Naive thymus-derived CD4-positive, alpha-beta T cell (primary cell): ENCODE measurements around the gene SIRT7. TPM values are rescaled to one million over a fixed set of nuclear protein-coding genes. Genes with fewer than 3 reads are reported as not detected.

ENCODE experiments used
- ATAC-seq: fragments of 150-1000 bp; cut with Tn5 transposase; 2 replicates; pipeline ENCODE4 v1.10.0; 2021; ENCODE audit warnings: mild to moderate bottlenecking, moderate library complexity
- CTCF ChIA-PET: fragments of 350-600 bp; sonication (Branson Sonifier 250); formaldehyde crosslinking; loops from one replicate; lab custom pipeline; 2021; ENCODE audit warnings: antibody characterized with exemption; lab: Charles Lee
- POLR2A ChIA-PET: fragments of 350-600 bp; sonication (Branson Sonifier 250); formaldehyde crosslinking; loops from one replicate; lab custom pipeline; 2021; ENCODE audit warnings: antibody characterized with exemption, inconsistent platforms; lab: Charles Lee
- DNase-seq, 9 donors: peaks; one replicate each; pipeline versions ENCODE4 v3.0.0 to v3.0.0-alpha.2; 2020 to 2022; ENCODE audit warnings: mixed read lengths in 1 of 9
- H3K27ac ChIP-seq: one replicate; pipeline ENCODE4 v1.7.0; 2013; ENCODE audit warnings: mild to moderate bottlenecking, low read depth, low read length, moderate library complexity
- H3K27me3 ChIP-seq, 2 donors: one replicate each; pipeline ENCODE4 v1.7.0; 2013; ENCODE audit warnings: low read length in 2 of 2, mild to moderate bottlenecking in 2 of 2, moderate library complexity in 2 of 2; ENCODE audit not compliant: control insufficient read depth in 2 of 2, insufficient read depth in 2 of 2
- H3K36me3 ChIP-seq, 3 experiments: 1 replicate in 2 of 3; 2 replicates in 1 of 3; pipeline ENCODE4 v1.7.0; 2013; ENCODE audit warnings: low read length in 3 of 3, mild to moderate bottlenecking in 3 of 3, moderate library complexity in 1 of 3; ENCODE audit not compliant: insufficient read depth in 3 of 3, control insufficient read depth in 2 of 3
- H3K4me1 ChIP-seq, 2 donors: one replicate each; pipeline ENCODE4 v1.7.0; 2013; ENCODE audit warnings: low read length in 2 of 2, mild to moderate bottlenecking in 2 of 2, moderate library complexity in 1 of 2; ENCODE audit not compliant: control insufficient read depth in 2 of 2, insufficient read depth in 2 of 2
- H3K4me3 ChIP-seq: 2 replicates; pipeline ENCODE4 v1.7.0; 2013; ENCODE audit warnings: mild to moderate bottlenecking, low read length
- H3K9me3 ChIP-seq, 3 experiments: 1 replicate in 2 of 3; 2 replicates in 1 of 3; pipeline ENCODE4 v1.7.0; 2013; ENCODE audit warnings: low read length in 3 of 3; ENCODE audit not compliant: control insufficient read depth in 2 of 3
- H3K27ac Mint-ChIP-seq, 9 donors: one replicate each; pipeline ENCODE4 v1.8.0; 2020 to 2022; ENCODE audit warnings: mixed read lengths in 9 of 9, mild to moderate bottlenecking in 8 of 9, moderate library complexity in 5 of 9, inconsistent platforms in 2 of 9
- H3K27me3 Mint-ChIP-seq, 5 donors: one replicate each; pipeline ENCODE4 v1.8.0; 2021 to 2022; ENCODE audit warnings: mixed read lengths in 5 of 5, mild to moderate bottlenecking in 1 of 5
- H3K36me3 Mint-ChIP-seq, 5 donors: one replicate each; pipeline ENCODE4 v1.8.0; 2020 to 2022; ENCODE audit warnings: mixed read lengths in 5 of 5, mild to moderate bottlenecking in 3 of 5, inconsistent platforms in 1 of 5
- H3K4me1 Mint-ChIP-seq, 7 donors: one replicate each; pipeline ENCODE4 v1.8.0; 2020 to 2022; ENCODE audit warnings: mixed read lengths in 7 of 7, mild to moderate bottlenecking in 3 of 7, inconsistent platforms in 1 of 7
- H3K4me3 Mint-ChIP-seq, 10 donors: one replicate each; pipeline ENCODE4 v1.8.0; 2020 to 2022; ENCODE audit warnings: mild to moderate bottlenecking in 10 of 10, mixed read lengths in 10 of 10, moderate library complexity in 6 of 10, inconsistent platforms in 2 of 10
- H3K9me3 Mint-ChIP-seq, 11 donors: one replicate each; pipeline ENCODE4 v1.8.0; 2020 to 2022; ENCODE audit warnings: mixed read lengths in 11 of 11, mild to moderate bottlenecking in 4 of 11, inconsistent platforms in 1 of 11, moderate library complexity in 1 of 11
- intact Hi-C, 2 donors: fragments of 100-400 bp; cut with micrococcal nuclease; formaldehyde crosslinking; loops; one replicate each; pipeline ENCODE4 v1.15.1; 2023
- polyA plus RNA-seq, 2 donors: library from polyadenylated mRNA; unstranded; fragments of 300-500 nt; fragmentation: Illumina TruSeq; gene quantifications; one replicate each; pipeline ENCODE4 v1.2.3, GENCODE V29; 2021
- total RNA-seq, 6 experiments: library from RNA in 5 of 6; stranded (reverse) in 5 of 6; gene quantifications; 1 replicate in 5 of 6; 2 replicates in 1 of 6; pipeline ENCODE4 v1.2.3 and lab custom pipeline; 2021 to 2026

Gene SIRT7
- total and polyA plus RNA-seq, 7 experiments from 2014 or later: 21.6 to 81.4 (median 56.8) TPM

DNA sequence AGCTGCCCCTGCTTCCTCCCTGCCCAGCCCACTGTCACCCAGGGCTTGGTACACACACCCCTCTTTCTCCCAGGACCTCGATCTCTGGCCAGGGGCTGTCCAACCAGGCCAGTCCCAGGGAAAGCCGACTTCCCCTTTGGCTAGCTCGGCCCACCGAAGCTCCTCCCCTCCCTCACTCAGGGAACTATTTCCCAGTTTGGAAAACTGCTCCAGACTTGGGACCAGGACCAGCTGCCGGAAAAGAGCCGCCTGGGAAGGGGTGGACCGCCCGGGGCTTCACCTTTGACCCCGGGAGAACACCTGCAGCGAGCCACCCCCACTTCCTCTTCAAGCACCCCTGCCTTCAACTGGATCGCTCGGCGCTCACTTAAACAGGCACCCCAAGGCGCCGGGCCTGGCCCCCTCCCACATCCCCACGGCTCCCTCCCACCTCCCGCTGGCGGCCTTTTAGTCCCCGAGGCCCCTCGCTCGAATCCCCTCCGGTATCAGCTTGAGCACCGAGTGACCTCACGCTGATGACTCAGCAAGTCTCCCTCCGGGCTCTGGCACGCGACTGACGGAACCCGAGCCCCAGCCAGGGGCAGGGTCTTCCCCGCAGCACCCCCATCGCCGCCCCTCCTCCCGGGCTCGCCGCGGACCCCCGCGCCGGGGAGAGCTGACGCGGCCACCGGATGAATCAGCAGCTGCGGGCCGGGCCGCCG lies 8.6 kb upstream of the SIRT7 start:
- intact Hi-C loops: loop anchor here (1.0 to 5.0 kb wide), 8 partner anchors 8 to 1664 kb away; partner anchors contain the start of genes ARHGDIA (in 2 of the 2), PCYT2 (in 2 of the 2), PYCR1 (in 2 of the 2) and SIRT7 (in 2 of the 2)
- CTCF ChIA-PET: interaction anchor here (1.2 kb wide), 1 partner anchor 9 kb away, joined by 4 read pairs; no protein-coding TSS in a partner anchor
- no peaks in the 10 kb centered on the region for H3K36me3 Mint-ChIP-seq
- Histone ChIP-seq H3K27ac (peak overlapping the region; percentile 71), H3K27me3 (peaks cover 0 to 13% of the 10 kb centered on the region in 2 donors), H3K9me3 (no peaks in the 10 kb centered on the region), H3K36me3 (peaks cover 0 to 5% (median 0%) of the 10 kb centered on the region in 3 experiments), H3K4me3 (peak overlapping the region; percentile 58), H3K4me1 (peaks cover 10 to 31% of the 10 kb centered on the region in 2 donors)
- H3K27me3 Mint-ChIP-seq: peaks cover 0 to 12% (median 0%) of the 10 kb centered on the region in 5 donors
- peaks cover 9 to 32% (median 21%) of the 10 kb centered on the region in 7 donors for H3K4me1 Mint-ChIP-seq
- peak overlapping the region; percentile 69 to 95 (median 88) for H3K27ac Mint-ChIP-seq
- H3K4me3 Mint-ChIP-seq: peak overlapping the region; percentile 77 to 91 (median 84)
- peak in 8 of 9 donors; percentile 37 to 65 (median 48) for DNase-seq
- POLR2A ChIA-PET: interaction anchor here (0.5 to 3.3 kb wide), 10 partner anchors 9 to 193 kb away, joined by 3 to 23 read pairs (median 5); partner anchors contain the start of genes CENPX and LRRC45
- H3K9me3 Mint-ChIP-seq: no peaks in the 10 kb centered on the region
- ATAC-seq: peak; percentile 33

DNA sequence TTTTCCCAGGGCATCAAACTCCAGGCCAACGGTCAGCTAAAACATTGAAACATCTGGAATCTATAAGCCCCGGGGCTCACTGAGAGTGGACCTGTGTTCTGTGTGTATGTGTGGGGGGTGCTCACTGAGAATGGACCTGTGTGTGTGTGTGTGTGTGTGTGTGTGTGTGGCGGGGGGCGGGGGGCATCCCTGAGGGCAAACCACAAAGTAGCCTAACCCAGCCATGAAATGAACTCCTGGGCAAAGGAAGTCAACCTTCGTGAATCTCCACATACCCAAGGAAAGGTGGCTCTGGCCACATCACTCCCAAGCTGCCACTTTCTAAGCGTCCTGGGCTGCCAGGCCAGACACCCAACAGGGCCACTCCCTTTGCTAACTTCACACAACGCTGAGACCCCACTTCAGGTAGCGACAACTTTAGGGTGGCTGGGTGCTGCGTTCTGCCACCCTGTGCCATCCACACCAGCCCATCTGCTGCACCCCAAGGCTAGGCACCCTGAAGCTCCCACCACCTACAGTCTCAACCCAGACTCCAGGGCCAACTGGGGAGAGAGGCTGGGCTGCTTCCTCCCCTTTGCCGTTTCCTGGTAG lies 8.0 kb upstream of the SIRT7 start:
- peak overlapping the region; percentile 71 for H3K27ac ChIP-seq

DNA sequence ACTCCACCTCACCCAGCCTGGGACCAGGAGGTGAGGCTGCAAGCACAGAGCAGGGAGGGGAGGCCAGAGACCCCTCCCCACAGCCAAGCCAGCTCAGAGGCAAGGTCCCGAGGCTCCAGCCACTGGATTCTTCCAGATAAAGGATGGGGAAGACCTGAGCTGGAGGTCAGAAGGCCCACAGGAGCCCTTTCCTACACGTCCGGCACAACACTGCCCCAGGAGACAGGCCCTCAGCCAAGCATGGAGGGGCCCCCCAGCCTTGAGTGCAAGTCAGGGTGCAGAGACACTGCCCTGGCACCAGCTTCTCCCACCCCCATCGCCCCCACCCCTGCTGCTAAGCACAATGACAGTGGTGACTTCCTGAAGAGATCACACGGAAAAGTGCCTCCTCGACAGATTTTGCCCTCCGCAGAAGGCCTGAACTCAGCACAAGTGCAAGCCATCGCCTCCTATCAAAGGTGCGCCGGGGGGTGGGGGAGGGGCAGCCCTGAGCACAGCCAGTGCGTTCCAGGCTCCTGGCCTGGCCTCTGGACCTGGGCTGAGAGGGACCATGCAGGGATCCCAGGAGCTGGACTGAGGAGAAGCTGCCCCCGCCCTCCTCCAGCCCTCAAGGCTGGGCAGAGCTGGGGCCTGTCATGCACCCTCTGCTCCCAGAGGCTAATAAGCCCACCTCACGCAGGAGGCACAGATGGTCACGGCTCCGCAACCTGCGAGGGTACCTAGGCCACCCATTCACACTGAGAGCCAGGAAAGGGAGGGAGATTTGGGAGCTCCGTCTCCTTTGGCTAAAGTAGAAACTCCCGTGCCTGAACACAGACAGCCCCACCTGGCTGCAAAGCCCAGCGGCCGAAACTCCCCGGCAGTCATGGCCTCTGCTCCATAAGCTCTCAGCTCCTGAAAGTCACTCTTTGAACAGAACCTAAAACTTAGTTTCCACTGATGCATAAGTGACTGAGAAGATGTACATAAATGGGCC lies 6.9 kb upstream of the SIRT7 start:
- Mint-ChIP-seq H3K36me3 (peaks cover 0 to 4% (median 0%) of the 10 kb centered on the region in 5 donors), H3K4me3 (peak overlapping the region; percentile 39 to 91 (median 80)), H3K27me3 (peaks cover 0 to 6% (median 0%) of the 10 kb centered on the region in 5 donors), H3K4me1 (peaks cover 9 to 34% (median 23%) of the 10 kb centered on the region in 7 donors), H3K27ac (peak overlapping the region in 8 of 9 donors; percentile 25 to 91 (median 76)), H3K9me3 (no peaks in the 10 kb centered on the region)
- ChIA-PET CTCF (interaction anchor here (0.6 kb wide), 1 partner anchor 296 kb away, joined by 4 read pairs; no protein-coding TSS in a partner anchor), POLR2A (interaction anchor here (0.7 to 3.3 kb wide), 5 partner anchors 8 to 55 kb away, joined by 3 to 23 read pairs (median 5); no protein-coding TSS in a partner anchor)
- intact Hi-C loops: loop anchor here (5.0 kb wide), 4 partner anchors 33 to 1663 kb away; partner anchors contain the start of genes ARHGDIA (in 2 of the 2), ALYREF (in 1 of the 2), ANAPC11 (in 1 of the 2) and RNF213 (in 1 of the 2)
- ATAC-seq: no peak
- Histone ChIP-seq H3K4me1 (peaks cover 10 to 31% of the 10 kb centered on the region in 2 donors), H3K27ac (no peak overlapping the region), H3K9me3 (no peaks in the 10 kb centered on the region), H3K27me3 (peaks cover 0 to 13% of the 10 kb centered on the region in 2 donors), H3K36me3 (peaks cover 0 to 8% (median 0%) of the 10 kb centered on the region in 3 experiments), H3K4me3 (no peak overlapping the region)
- peak in 2 of 9 donors; percentile 26 to 27 for DNase-seq

More for the DNA sequence above, 8.0 kb upstream of the SIRT7 start:
- peaks cover 0 to 8% (median 0%) of the 10 kb centered on the region in 3 experiments for H3K36me3 ChIP-seq
- peak overlapping the region; percentile 69 to 95 (median 88) for H3K27ac Mint-ChIP-seq
- peaks cover 0 to 13% of the 10 kb centered on the region in 2 donors for H3K27me3 ChIP-seq
- DNase-seq (no peak), ATAC-seq (no peak)
- ChIA-PET POLR2A (interaction anchor here (0.9 to 3.3 kb wide), 10 partner anchors 9 to 97 kb away, joined by 3 to 23 read pairs (median 5); partner anchors contain the start of genes CENPX and LRRC45), CTCF (interaction anchor here (0.6 to 1.2 kb wide), 2 partner anchors 9 to 295 kb away, joined by 4 read pairs; no protein-coding TSS in a partner anchor)
- peaks cover 10 to 31% of the 10 kb centered on the region in 2 donors for H3K4me1 ChIP-seq
- peaks cover 9 to 32% (median 21%) of the 10 kb centered on the region in 7 donors for H3K4me1 Mint-ChIP-seq
- H3K9me3 Mint-ChIP-seq: no peaks in the 10 kb centered on the region
- H3K27me3 Mint-ChIP-seq: peaks cover 0 to 9% (median 0%) of the 10 kb centered on the region in 5 donors
- H3K36me3 Mint-ChIP-seq: peaks cover 0 to 3% (median 0%) of the 10 kb centered on the region in 5 donors
- H3K9me3 ChIP-seq: no peaks in the 10 kb centered on the region
- H3K4me3 Mint-ChIP-seq: peak overlapping the region; percentile 77 to 91 (median 84)
- H3K4me3 ChIP-seq: peak overlapping the region; percentile 58
- intact Hi-C loops: loop anchor here (1.0 to 5.0 kb wide), 6 partner anchors 8 to 1664 kb away; partner anchors contain the start of genes ARHGDIA (in 2 of the 2), PCYT2 (in 2 of the 2), ALYREF (in 1 of the 2) and ANAPC11 (in 1 of the 2)

DNA sequence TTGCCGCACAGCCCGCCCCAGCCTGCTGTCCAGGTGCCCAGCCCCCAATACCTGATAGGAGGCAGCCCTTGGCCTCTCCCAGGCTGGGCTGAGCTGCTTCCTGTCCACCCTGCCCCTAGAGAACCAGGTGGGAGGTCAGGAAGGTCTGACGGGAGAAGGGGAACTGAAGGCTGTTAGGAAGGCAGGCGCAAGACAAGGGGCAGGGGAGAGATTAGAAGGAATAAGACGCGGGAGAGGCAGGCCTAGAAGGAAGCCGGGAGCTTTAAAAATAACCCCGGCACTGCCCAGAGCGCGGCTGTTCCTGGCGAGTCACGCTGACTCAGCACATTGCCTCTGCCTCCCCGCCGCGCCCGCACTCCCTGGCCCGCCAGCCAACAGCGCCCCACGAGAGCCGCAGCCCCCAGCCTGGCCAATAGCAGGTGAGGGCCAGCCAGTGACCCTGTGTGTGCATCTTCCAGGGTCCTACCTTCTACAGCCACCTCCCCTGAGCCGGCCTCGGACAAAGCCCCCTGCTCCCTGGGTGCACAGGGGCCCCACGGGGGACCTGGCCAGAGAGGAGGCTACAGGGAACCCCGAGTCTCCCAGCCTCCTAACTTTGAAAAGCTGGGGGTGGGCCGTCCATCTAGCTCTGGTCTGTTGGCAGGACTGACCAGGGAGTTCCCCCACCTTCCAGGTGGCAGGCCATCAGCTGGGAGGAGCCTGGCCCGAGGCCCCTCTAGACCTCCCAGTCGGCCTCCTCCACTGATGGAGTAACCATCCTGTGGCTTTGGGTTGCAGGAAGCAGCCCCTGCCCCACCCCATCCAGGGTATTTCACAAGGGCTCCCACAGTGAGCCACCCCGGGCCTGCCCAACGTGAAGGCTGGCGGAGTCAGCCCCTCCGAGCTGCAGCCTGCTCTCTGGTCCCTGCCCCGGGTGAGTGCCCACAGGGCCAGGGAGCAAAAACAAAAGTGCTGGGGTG lies 5.6 kb upstream of the SIRT7 start:
- peaks cover 10 to 29% of the 10 kb centered on the region in 2 donors for H3K4me1 ChIP-seq
- ATAC-seq (peak; percentile 31), DNase-seq (peak in 1 of 9 donors; percentile 39)
- no peaks in the 10 kb centered on the region for H3K9me3 Mint-ChIP-seq
- peak overlapping the region in 5 of 10 donors; percentile 6 to 83 (median 58) for H3K4me3 Mint-ChIP-seq
- H3K27me3 Mint-ChIP-seq: no peaks in the 10 kb centered on the region
- peaks cover 0 to 4% of the 10 kb centered on the region in 2 donors for H3K27me3 ChIP-seq
- CTCF ChIA-PET: no interaction called here
- POLR2A ChIA-PET: interaction anchor here (0.9 to 1.5 kb wide), 3 partner anchors 8 to 52 kb away, joined by 3 to 6 read pairs (median 5); no protein-coding TSS in a partner anchor
- H3K9me3 ChIP-seq: no peaks in the 10 kb centered on the region
- H3K27ac ChIP-seq: peak overlapping the region; percentile 10
- peaks cover 9 to 44% (median 32%) of the 10 kb centered on the region in 7 donors for H3K4me1 Mint-ChIP-seq
- no peak overlapping the region for H3K4me3 ChIP-seq
- intact Hi-C loops: no loop called here
- H3K36me3 ChIP-seq: peaks cover 0 to 8% (median 0%) of the 10 kb centered on the region in 3 experiments
- peak overlapping the region in 4 of 9 donors; percentile 26 to 65 (median 46) for H3K27ac Mint-ChIP-seq
- peaks cover 0 to 4% (median 0%) of the 10 kb centered on the region in 5 donors for H3K36me3 Mint-ChIP-seq
